Measurements from ENCODE around the gene HDAC11.
"Not testable (repeated sequence)": the region's sequence is repeated elsewhere in the genome, so short reads cannot be mapped to it uniquely, and the experiment has no call there.

The HDAC11 gene
- long read RNA-seq, donor 1, partial matches to known transcripts = 0 of 6 reads
- long read RNA-seq, donor 1, other reads (novel, unspliced or antisense) = 0 of 6 reads
- long read RNA-seq, donor 2, partial matches to known transcripts = 0 of 1 reads
- long read RNA-seq, donor 2, other reads (novel, unspliced or antisense) = 0 of 1 reads
- long read RNA-seq, donor 3, partial matches to known transcripts = 0 of 4 reads
- long read RNA-seq, donor 3, other reads (novel, unspliced or antisense) = 0 of 4 reads
- long read RNA-seq, donor 4, partial matches to known transcripts = 0 of 6 reads
- long read RNA-seq, donor 4, other reads (novel, unspliced or antisense) = 0 of 6 reads
- long read RNA-seq, donor 5, partial matches to known transcripts = 0 of 3 reads
- long read RNA-seq, donor 5, other reads (novel, unspliced or antisense) = 0 of 3 reads
- long read RNA-seq, donor 6, partial matches to known transcripts = 0 of 4 reads
- long read RNA-seq, donor 6, other reads (novel, unspliced or antisense) = 0 of 4 reads
- long read RNA-seq, donor 7, partial matches to known transcripts = 0 of 4 reads
- long read RNA-seq, donor 7, other reads (novel, unspliced or antisense) = 0 of 4 reads
- long read RNA-seq, donor 8 = 0 reads

GRCh38 chr3:13479582-13480339 lies at the start of gene HDAC11:
TSS of gene HDAC11 (plus strand) at chr3:13480306. CDS start at chr3:13480348, 42 bp downstream.
- DNase-seq = peak; percentile 89

DNA sequence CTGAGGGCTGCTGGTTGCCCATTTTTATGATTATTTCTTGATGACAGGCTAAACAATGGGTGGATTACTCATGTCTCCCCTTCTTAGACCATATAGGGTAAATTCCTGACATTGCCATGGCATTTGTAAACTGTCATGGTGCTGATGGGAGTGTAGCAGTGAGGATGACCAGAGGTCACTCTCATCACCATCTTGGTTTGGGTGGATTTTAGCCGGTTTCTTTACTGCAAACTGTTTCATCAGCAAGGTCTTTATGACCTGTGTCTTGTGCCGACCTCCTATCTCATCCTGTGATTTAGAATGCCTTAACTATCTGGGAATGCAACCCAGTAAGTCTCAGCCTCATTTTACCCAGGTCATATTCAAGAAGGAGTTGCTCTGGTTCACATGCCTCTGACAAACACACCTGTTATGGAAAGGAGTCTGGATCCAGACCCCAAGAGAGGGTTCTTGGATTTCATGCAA lies 49.7 kb upstream of the HDAC11 start:
- not testable (repeated sequence) for DNase-seq

- no peak for DNase-seq
Observed at GRCh38 chr3:13432093-13432492, 48.0 kb upstream of the HDAC11 start.

- DNase-seq = no peak
Observed at GRCh38 chr3:13433912-13434311, 46.2 kb upstream of the HDAC11 start.

- DNase-seq = not testable (repeated sequence)
Observed at GRCh38 chr3:13436213-13436612, 43.9 kb upstream of the HDAC11 start.

DNA sequence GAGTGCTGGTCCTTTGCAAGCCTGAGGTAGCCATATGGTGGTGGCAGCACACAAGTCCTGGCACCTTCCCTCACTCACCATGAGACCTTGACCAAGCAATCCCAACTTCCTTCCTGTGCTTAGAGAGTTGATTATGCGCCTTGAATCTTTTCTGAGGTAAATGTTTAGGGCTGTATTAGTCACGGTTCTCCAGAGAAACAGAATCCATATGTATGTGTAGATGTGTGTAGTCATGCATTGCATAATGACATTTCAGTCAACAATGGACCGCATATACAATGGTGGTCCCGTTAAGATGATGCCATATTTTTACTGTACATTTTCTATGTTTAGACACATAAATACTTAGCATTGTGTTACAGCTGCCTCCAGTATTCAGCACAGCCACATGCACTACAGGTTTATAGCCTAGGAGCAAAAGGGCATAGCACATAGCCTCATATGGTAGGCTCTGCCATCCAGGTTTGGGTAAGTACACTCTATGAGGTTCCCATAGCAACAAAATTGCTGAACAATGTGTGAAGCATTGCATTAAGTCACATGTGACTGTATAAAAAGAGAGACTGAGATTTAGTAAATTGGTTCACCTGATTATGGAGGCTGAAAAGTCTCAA lies 39.8 kb upstream of the HDAC11 start:
- no peak for DNase-seq

DNA sequence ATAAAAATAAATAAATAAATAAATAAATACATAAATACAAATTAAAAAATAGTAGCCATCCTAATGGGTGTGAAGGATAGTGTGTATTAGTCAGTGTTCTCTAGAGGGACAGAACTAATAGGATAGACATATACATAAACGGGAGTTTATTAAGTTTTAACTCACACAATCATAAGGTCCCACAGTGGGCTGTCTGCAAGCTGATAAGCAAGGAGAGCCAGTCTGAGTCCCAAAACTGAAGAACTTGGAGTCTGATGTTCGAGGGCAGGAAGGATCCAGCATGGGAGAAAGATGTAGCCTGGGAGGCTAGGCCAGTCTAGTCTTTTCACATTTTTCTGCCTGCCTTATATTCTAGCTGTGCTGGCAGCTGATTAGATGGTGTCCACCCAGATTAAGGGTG lies 37.2 kb upstream of the HDAC11 start:
- DNase-seq = not testable (repeated sequence)

DNA sequence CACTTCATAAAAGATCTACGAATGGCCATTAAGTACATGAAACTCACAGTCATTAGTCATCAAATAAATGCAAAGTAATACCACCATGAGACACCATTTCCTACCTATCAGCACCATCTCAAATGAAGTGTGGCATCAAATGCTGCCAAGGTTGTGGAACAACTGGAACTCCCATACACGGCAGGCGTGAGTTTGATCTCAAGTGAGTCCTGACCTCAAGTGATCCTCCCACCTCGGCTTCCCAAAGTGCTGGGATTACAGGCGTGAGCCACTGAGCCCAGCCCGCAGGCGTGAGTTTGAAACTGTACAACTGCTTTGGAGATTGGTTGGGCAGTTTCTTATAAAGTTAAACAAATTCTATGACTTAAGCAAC lies 28.8 kb upstream of the HDAC11 start:
- DNase-seq = no peak

DNA sequence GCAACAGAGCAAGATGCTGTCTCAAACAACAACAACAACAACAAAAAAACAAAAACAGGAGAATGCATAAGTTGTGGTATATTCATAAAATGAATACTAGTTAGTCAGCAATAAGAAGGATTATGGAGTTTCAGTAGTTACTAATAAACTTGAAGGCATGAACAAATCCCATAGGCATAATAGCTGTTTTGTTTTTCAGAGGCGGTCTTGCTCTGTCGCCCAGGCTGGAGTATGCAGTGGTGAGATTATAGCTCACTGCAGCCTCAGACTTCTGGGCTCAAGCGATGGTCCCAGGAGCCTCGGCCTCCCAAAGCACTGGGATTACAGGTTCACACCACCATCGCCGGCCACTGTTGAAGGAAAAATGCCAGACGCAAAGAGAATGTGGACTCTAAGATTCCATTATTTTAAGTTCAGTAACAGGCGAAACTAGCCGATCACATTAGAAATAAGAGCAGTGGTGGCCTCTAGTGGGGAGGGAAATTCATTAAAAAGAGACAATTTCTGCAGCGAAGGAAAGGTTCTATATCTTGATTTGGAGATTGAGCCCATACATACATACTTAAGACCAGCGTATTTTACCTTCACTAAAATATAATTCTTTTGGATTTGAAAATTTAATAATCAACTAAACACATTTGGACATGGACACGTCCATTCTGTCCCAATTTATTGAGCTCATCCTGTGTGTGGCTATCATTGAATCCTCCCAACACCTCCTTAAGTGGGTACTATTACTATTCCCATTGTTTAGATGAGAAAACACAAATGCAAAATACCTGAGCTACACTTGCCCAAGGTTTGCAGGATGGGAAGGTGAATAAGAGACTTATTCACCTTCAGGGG lies 27.4 kb upstream of the HDAC11 start:
- peak; percentile 56 for DNase-seq

- no peak for DNase-seq
Observed at GRCh38 chr3:13455644-13456043, 24.5 kb upstream of the HDAC11 start.

DNA sequence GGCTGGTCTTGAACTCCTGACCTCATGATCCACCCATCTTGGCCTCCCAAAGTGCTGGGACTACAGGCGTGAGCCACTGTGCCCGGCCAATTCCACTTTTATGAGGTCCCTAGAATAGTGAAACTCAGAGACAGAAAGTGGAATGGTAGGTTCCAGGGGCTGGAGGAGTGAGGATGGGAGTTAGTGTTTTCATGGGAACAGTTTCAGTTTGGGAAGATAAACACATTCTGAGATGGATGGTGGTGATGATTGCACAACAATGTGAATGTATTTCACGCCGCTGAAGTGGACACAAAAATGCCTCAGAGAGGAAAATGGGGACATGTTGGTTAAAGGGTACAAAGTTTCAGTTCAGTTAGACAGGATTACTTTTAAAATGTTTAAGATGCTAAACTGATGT lies 22.5 kb upstream of the HDAC11 start:
- no peak for DNase-seq

GRCh38 chr3:13459605-13460340 lies 20.3 kb upstream of the HDAC11 start:
- no peak for DNase-seq

DNA sequence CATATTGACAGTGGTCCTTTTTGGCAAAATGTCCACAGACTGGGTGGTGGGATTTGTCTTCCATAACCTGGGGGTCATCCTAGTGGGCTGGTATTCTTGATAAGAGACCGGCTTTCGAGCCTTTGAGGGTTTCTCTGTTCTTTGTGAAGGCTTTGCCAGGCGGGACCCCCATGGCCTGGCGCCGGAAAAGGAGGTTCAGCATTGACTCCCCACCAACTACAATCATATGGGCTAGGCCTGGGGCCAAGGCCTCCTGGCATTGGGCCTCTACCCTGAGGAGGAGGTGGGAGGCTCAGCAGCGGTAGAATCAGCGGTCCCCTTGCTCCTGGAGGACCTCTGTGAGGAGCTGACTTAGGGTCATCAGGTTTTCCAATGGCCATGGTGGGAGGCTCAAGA lies 19.8 kb upstream of the HDAC11 start:
- no peak for DNase-seq

GRCh38 chr3:13461169-13462124 lies 18.7 kb upstream of the HDAC11 start:
- DNase-seq = no peak

DNA sequence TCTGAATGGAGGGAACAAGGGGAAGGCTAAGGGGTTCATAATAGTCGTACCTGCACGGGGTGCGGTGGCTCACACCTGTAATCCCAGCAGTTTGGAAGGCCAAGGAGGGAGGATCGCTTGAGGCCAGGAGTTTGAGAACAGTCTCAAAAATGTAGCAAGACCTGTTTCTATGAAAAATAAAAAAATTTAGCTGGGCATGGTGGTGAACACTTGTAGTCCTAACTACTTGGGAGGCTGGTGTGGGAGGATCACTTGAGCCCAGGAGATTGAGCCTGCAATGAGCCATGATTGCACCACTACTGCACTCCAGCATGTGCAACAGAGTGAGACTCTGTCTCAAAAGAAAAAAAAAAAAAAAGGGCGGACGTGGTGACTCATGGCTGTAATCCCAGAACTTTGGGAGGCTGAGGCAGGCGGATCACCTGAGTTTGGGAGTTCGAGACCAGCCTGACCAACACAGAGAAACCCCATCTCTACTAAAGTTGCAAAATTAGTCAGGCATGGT lies 17.9 kb upstream of the HDAC11 start:
- no peak for DNase-seq

DNA sequence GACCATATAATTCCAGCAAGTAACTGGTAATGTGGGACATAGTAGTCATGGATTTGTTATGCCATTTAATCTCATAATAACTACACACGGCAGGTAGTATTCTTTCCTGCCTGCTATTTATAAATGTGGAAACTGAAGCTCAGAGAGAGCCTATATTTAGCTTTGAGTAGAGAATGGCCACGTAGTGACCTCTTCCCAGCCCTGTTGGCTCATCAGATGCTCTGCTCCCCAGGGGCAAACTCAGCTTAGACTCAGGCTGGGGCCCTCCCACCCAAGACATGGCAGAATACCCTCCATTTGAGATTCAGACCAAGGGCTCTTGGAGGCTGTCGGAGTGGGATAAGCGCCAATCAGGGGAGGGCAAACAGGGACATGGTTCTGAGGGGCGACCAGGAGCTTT lies 17.3 kb upstream of the HDAC11 start:
- DNase-seq = no peak

- DNase-seq = no peak
Observed at GRCh38 chr3:13463618-13464400, 16.3 kb upstream of the HDAC11 start.

- no peak for DNase-seq
Observed at GRCh38 chr3:13465236-13465873, 14.8 kb upstream of the HDAC11 start.
